NB4 (cell line): ENCODE results near the gene DOCK2.

Experiments
- MYC ChIP-seq: IDR thresholded peaks from 2 replicates; pipeline ENCODE4 v1.6.1; 2011; ENCODE audit warnings: low read depth, low read length
- POLR2A ChIP-seq: IDR thresholded peaks from 2 replicates; pipeline ENCODE4 v1.6.1; 2011; ENCODE audit warnings: mild to moderate bottlenecking; ENCODE audit not compliant: insufficient read length; ENCODE audit errors: extremely low read depth
- TF ChIP-seq, protein P1 (sequence below): IDR thresholded peaks from one replicate; pipeline ENCODE4 v1.5.1; 2012; ENCODE audit warnings: low read depth, low read length
- TF ChIP-seq, protein P2 (sequence below): IDR thresholded peaks from 2 replicates; pipeline ENCODE4 v1.6.1; 2011; ENCODE audit warnings: low read depth, low read length

DNA sequence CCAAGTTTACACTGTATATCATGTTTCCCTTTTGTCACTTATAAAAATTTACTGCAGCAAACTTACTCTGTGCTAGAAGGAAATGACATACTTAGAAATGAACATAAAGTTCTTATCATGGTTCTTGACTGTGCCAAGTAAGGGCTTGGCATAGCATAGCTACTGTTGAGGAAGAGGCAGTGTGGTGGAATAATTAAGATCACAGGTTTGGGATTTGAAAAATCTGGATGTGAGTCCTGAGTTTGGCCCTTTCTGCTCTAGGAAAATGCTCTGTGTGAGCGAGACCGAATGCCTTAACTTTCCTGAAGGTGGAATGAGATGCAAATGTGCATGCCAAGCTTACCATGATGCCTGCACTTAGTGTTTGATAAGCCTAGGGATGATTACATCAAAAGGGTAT lies 243.7 kb downstream of the DOCK2 start:
- no peak for TF ChIP-seq POLR2A
- TF ChIP-seq, protein P1, sequence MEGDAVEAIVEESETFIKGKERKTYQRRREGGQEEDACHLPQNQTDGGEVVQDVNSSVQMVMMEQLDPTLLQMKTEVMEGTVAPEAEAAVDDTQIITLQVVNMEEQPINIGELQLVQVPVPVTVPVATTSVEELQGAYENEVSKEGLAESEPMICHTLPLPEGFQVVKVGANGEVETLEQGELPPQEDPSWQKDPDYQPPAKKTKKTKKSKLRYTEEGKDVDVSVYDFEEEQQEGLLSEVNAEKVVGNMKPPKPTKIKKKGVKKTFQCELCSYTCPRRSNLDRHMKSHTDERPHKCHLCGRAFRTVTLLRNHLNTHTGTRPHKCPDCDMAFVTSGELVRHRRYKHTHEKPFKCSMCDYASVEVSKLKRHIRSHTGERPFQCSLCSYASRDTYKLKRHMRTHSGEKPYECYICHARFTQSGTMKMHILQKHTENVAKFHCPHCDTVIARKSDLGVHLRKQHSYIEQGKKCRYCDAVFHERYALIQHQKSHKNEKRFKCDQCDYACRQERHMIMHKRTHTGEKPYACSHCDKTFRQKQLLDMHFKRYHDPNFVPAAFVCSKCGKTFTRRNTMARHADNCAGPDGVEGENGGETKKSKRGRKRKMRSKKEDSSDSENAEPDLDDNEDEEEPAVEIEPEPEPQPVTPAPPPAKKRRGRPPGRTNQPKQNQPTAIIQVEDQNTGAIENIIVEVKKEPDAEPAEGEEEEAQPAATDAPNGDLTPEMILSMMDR = no peak
- TF ChIP-seq, protein P2, sequence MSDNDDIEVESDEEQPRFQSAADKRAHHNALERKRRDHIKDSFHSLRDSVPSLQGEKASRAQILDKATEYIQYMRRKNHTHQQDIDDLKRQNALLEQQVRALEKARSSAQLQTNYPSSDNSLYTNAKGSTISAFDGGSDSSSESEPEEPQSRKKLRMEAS = no peak
- TF ChIP-seq MYC = no peak
